Thyroid gland (tissue), 4 donors: Measurements from ENCODE around the gene RPS6KA6.

Experiments
- CTCF ChIP-seq, 6 experiments: fragments of 200-600 bp in 3 of 6; fragments of 450-650 bp in 3 of 6; sonication (generic) in 3 of 6; IDR thresholded peaks; one replicate each; pipeline ENCODE4 v1.5.1; 2016 to 2019; ENCODE audit warnings: antibody characterized with exemption in 6 of 6, mild to moderate bottlenecking in 2 of 6, inconsistent platforms in 1 of 6, moderate library complexity in 1 of 6
- POLR2A ChIP-seq, 2 donors: fragments of 450-650 bp; IDR thresholded peaks; one replicate each; pipeline ENCODE4 v1.6.1; 2017; ENCODE audit warnings: antibody characterized with exemption in 2 of 2, mild to moderate bottlenecking in 2 of 2, moderate library complexity in 1 of 2

DNA sequence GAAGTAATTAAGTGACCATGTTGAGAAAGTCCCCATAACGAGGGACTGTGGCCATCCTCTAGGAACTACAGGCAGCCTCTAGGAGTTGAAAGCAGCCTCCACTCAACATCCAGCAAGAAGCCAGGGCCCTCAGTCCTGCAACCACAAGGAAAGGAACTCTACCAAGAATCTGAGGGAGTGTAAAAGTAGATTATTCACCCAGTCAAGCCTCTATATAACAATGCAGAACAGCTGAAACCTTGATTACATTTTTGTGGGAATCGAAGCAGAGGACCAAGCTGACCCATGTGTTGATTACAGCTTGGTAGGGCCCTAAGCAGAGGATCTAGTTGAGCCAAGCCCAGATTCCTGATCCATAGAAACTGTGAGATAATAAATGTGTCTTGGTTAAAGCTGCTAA lies 17.1 kb downstream of the RPS6KA6 start:
- TF ChIP-seq POLR2A (IDR thresholded peaks at IDR 0.05): no peak
- no peak for TF ChIP-seq CTCF (IDR thresholded peaks at IDR 0.05)
